Fibroblast of skin of back (primary cell): ENCODE measurements around the gene RADX.

Source experiments
- DNase-seq: peaks from one replicate; pipeline ENCODE4 v3.0.0-alpha.2; 2013

The RADX gene

DNA sequence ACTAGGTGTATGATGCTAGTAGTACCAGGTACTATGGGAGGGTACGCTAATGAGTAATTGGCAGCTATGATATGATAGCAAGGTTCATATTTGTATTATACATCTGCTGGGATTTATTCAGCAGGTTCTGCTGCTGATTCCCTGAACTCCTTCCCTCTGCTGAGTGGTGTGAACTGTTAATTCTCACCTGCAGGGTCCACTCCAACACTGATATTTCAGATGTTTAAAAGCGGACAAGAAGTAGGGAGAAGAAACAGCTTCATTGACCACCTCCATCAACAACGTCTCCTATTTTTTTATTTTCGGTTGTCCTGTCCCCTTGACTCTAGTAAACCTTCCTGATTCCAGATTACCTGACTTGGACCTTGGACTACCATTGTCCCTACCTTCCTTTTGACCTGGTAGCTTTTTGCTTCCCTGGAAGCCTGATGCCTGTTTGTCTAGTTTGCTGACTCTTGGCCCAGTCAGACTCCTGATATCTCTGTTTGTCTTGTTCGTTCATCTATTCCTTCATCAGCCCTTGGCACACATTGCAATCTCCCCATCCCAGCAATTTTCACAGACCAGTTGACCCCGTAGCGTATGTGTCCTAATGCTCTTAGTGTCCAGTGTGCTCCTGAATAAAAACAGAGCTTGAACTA lies 80.8 kb downstream of the RADX start:
- DNase-seq = no peak

DNA sequence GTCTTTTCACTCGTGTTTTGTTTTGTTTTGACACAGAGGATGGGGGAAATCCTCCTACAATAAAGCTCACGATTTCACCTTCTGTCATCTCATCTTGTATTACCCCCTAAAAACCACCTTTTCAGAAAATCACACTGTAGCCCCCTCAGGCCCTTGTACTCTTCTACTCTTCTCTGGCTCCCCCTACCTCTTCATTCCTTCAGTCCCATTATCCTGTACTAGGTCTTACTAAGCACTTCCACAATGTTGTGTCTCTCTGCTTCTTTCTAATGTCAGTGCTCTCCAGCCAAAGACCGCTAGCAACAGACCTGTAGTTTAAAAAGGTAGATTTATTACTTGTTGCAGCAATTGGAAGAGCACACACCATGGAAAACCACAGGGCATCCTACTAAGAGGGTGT lies 84.7 kb downstream of the RADX start:
- no peak for DNase-seq

DNA sequence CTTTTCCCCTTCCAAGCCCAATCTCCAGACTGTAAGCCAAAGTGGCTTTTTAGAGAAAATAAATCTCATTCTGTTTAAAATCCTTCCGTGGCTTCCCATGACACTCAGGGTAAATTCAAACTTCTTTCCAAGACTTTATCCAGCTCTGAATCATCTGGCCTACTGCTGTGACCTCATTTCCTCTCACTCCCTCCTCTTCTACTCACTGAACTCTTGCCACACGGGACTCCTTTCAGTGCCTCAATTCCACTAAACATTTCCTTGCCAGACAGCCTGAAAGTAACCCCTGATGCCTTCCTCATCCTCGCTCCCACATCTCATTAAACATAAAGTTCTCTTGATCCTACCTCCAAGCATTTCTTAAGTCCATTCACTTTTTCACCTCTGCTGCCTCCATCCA lies 86.9 kb downstream of the RADX start:
- DNase-seq = peak; percentile 30

DNA sequence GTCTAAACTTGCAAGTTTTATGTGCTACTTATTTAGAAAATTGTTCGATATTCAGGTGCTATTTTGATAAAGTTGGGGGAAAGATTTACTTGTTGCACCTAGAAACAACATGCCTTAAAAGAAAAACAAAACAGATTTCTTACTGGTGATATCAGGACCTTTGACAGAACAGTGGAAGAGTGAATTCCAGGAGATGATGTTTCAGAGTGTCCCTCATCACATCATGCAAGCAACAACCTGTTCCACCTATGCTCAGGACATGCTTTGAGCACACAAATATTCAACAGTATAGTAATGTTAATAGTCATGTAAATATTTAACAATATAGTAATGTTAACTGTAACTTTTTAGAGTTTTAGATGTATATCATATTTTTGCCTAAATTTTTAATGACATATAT lies 90.9 kb downstream of the RADX start:
- no peak for DNase-seq

GRCh38 chrX:106706466-106706865 lies 94.7 kb downstream of the RADX start:
- no peak for DNase-seq

DNA sequence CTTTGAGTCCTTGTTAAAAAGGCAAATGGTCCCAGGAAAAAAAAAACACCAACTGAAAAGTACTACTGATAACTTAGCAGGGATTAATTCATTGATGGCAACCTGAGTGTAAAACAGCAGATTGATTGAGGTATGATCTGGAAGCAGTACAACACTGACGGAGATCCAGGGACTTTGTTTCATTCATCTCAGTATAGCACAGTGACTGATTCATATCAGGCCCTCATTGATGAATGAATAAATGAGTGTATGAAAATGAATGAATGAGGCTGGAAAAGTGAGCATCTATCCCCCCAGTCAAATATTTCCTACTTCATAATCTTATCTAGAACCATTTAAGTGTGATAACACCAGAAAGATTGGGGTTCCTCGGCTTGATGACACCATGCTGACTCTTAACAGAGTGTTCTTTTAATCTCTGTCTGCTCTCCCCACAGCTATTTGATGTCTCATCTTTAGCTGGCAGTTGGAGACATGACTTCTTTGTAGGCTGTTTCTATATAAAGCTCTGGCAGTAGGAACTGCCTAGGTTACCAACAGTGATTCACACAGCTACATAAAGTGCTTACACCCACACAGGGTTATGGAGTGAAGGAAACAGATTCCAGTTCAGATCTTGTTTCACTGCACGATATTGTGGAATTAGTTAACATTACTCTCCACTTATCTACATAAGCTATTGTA lies 96.1 kb downstream of the RADX start:
- peak; percentile 91 for DNase-seq

DNA sequence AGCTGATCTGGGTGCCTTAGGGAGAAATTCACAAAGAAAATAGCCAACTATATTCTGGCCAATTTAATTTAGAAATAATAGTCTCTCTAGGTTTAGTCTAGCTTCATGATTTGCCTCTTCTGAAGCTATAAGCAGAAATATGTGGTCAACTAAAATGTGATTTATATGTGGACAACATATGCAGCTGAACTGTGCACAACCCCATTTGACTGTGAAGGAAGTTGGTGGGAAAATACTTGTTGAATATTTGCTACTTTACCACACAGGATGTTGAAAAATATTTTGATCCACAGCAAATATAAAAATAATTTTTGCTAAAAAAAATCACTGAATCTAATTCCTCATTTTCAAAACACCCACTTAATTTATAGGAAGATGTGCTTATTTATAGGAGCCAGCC lies 99.0 kb downstream of the RADX start:
- DNase-seq = peak; percentile 53

GRCh38 chrX:106711375-106711774 lies 99.6 kb downstream of the RADX start:
- DNase-seq = no peak

DNA sequence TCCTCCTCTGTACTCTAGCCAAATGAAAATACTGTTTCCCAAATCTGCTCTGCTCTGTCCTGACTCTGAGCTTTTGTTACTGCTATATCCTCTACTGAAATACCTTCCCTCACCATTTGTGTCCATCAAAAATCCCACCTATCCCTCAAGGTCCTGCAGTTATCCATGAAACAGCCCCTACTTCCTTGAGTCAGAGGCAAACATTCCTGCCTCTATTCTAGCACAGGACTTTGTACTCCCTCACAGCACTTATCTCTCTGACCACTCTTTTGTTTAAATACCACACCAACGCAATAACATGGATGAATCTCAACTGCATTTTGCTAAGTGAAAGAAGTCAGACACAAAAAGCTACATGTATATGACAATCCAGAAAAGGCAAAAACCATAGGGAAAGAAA lies 104.2 kb downstream of the RADX start:
- no peak for DNase-seq

DNA sequence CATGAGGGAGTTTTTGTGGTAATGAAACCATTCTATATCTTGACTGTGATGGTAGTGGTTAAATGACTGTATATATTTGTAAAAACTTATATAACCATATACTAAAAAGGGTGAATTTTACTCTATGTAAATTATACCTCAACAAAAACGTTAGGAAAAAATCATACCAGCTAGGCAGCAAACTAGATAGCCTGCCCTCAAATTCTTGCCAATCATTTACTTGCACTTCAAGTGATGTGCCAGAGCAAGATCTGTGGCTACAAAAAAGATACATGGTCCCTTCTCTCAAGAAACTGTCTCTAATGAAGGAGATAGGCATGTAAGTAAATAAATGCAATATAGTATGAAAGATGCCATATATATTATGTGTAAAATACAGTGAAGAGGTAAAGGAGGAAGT lies 104.7 kb downstream of the RADX start:
- DNase-seq = no peak

DNA sequence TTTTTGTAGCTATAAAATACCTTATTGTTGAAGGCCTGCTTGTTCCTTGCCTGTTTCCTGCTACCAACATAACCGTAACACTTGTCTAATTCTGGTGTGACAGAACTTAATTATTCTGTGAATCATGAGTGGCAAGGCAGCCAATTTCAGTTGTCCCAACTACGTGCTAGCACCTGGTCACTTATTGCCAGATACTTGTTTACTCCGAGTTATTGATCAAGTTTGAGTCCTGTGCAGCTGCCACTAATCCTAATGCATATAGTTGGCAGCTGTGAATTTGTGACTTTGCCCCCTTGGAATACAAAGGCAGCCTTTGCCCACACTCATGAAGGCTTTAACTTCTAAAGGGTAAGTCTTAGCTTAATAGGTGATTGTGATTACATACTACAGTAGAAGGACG lies 106.9 kb downstream of the RADX start:
- DNase-seq = no peak

- DNase-seq = no peak
Measured at GRCh38 chrX:106725931-106726330, 114.2 kb downstream of the RADX start.

GRCh38 chrX:106726485-106727437 lies 115.0 kb downstream of the RADX start, which contains the start of gene RNF128:
Gene RNF128 (plus strand): TSS chrX:106726701. CDS start chrX:106726914, 213 bp downstream.
- peak; percentile 36 for DNase-seq

GRCh38 chrX:106728337-106728736 lies 116.6 kb downstream of the RADX start:
- DNase-seq = no peak
